ENCODE results near the gene AP2B1.

GRCh38 chr17:35757243-35757642, 170.1 kb downstream of the AP2B1 start:
- TF ChIP-seq CTCF (IDR thresholded peaks at IDR 0.05; ENCODE audit: poor library complexity) (no peak), EZH2phosphoT487 (IDR thresholded peaks at IDR 0.05; ENCODE audit: low read depth, severe bottlenecking, unreplicated experiment) (no peak), EZH2 (IDR thresholded peaks at IDR 0.05; ENCODE audit: borderline replicate concordance) (no peak)
